Activated CD4-positive, alpha-beta T cell treated with anti-CD3 and anti-CD28 coated beads, Interleukin-2, amount 10 ng/mL, durations not matched to agents 7 days and 5 days (primary cell): ENCODE results near the gene ZDHHC7. TPM values are rescaled to one million over a fixed set of nuclear protein-coding genes. Genes with fewer than 3 reads are reported as not detected.
"Not testable (repeated sequence)": the region's sequence is repeated elsewhere in the genome, so short reads cannot be mapped to it uniquely, and the experiment has no call there.

ENCODE experiments used
- CTCF ChIA-PET: fragments of 350-600 bp; sonication (Branson Sonifier 250); formaldehyde crosslinking; loops from one replicate; lab custom pipeline; 2021; ENCODE audit warnings: antibody characterized with exemption; lab: Charles Lee
- POLR2A ChIA-PET: fragments of 350-600 bp; sonication (Branson Sonifier 250); formaldehyde crosslinking; loops from one replicate; lab custom pipeline; 2021; ENCODE audit warnings: antibody characterized with exemption; lab: Charles Lee
- DNase-seq: peaks from one replicate; pipeline ENCODE4 v3.0.0-alpha.2; 2020
- H3K27ac Mint-ChIP-seq: one replicate; pipeline ENCODE4 v1.8.0; 2021; ENCODE audit warnings: mild to moderate bottlenecking, moderate library complexity, mixed read lengths
- H3K27me3 Mint-ChIP-seq: one replicate; pipeline ENCODE4 v1.8.0; 2021; ENCODE audit warnings: mixed read lengths
- H3K36me3 Mint-ChIP-seq: one replicate; pipeline ENCODE4 v1.8.0; 2021; ENCODE audit warnings: low read depth, mixed read lengths
- H3K4me1 Mint-ChIP-seq: one replicate; pipeline ENCODE4 v1.8.0; 2021; ENCODE audit warnings: mixed read lengths
- H3K4me3 Mint-ChIP-seq: one replicate; pipeline ENCODE4 v1.8.0; 2021; ENCODE audit warnings: mild to moderate bottlenecking, moderate library complexity, mixed read lengths
- H3K9me3 Mint-ChIP-seq: one replicate; pipeline ENCODE4 v1.8.0; 2021; ENCODE audit warnings: mixed read lengths
- total RNA-seq, 2 experiments: library from RNA; stranded (reverse); gene quantifications; one replicate each; pipeline ENCODE4 v1.2.3, GENCODE V29; 2021

Gene ZDHHC7
- total RNA-seq, 2 experiments from 2014 or later = 30.7 to 33.9 TPM

- H3K36me3 Mint-ChIP-seq = no peaks in the 10 kb centered on the region
- no peaks in the 10 kb centered on the region for H3K9me3 Mint-ChIP-seq
- CTCF ChIA-PET = interaction anchor here (1.3 kb wide), 1 partner anchor 11 kb away, joined by 3 read pairs; no protein-coding TSS in a partner anchor
- H3K4me3 Mint-ChIP-seq = no peak overlapping the region
- no peak overlapping the region for H3K27ac Mint-ChIP-seq
- peaks cover 3% of the 10 kb centered on the region for H3K4me1 Mint-ChIP-seq
- H3K27me3 Mint-ChIP-seq = no peaks in the 10 kb centered on the region
- POLR2A ChIA-PET = no interaction called here
- no peak for DNase-seq
Measured at GRCh38 chr16:85037721-85038120, 26.4 kb upstream of the ZDHHC7 start.

GRCh38 chr16:85037050-85037410 is 25.7 kb upstream of the ZDHHC7 start:
- Mint-ChIP-seq H3K27ac (no peak overlapping the region), H3K36me3 (peaks cover 1% of the 10 kb centered on the region), H3K27me3 (no peaks in the 10 kb centered on the region), H3K4me3 (no peak overlapping the region), H3K4me1 (peaks cover 3% of the 10 kb centered on the region), H3K9me3 (no peaks in the 10 kb centered on the region)
- ChIA-PET CTCF (no interaction called here), POLR2A (no interaction called here)
- DNase-seq = no peak

DNA sequence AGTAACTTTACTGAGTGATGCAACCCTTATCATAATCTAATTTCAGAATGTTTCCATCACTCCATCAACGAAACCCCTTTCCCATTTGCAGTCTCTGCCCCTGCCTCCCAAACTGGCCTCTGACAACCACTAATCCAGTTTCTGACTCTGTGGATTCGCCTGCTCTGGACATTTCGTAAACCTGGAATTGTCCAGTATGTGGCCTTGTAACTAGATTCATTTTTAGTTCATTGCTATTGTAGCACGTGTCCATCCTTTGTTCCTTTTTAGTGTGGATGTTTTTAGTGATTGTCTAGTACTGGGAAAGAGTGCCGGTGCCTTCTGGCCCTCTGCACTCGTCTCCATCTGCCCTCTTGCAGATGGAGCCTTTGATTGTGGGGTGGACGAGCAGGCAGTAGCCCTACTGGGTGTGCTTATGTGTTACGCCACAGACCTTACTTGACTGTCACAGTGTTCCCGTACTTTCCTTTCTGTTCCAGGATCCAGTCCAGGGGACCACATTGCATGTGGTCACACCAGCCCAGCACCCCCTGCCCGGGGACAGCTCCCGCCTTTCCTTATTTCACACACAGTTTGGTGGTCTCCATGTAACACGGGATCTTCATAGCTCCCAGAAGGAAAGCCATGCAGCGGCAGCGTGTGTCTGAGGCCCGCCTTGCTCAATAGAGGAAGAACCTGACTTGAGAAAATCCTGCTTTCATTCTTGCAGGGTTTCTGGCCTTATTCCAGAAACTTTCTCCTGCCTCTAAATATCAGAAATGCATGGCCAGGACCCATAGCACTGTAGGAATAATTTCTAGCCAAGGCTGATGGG is 25.1 kb upstream of the ZDHHC7 start:
- no peak overlapping the region for H3K4me3 Mint-ChIP-seq
- peaks cover 5% of the 10 kb centered on the region for H3K4me1 Mint-ChIP-seq
- no peak for DNase-seq
- H3K9me3 Mint-ChIP-seq = no peaks in the 10 kb centered on the region
- ChIA-PET POLR2A (no interaction called here), CTCF (interaction anchor here (0.9 kb wide), 1 partner anchor 9 kb away, joined by 4 read pairs; no protein-coding TSS in a partner anchor)
- no peaks in the 10 kb centered on the region for H3K27me3 Mint-ChIP-seq
- H3K27ac Mint-ChIP-seq = no peak overlapping the region
- H3K36me3 Mint-ChIP-seq = peaks cover 6% of the 10 kb centered on the region

- no peaks in the 10 kb centered on the region for H3K27me3 Mint-ChIP-seq
- peaks cover 7% of the 10 kb centered on the region for H3K36me3 Mint-ChIP-seq
- DNase-seq = no peak
- ChIA-PET CTCF (no interaction called here), POLR2A (no interaction called here)
- H3K4me1 Mint-ChIP-seq = peaks cover 13% of the 10 kb centered on the region
- H3K4me3 Mint-ChIP-seq = no peak overlapping the region
- H3K27ac Mint-ChIP-seq = no peak overlapping the region
- H3K9me3 Mint-ChIP-seq = no peaks in the 10 kb centered on the region
Measured at GRCh38 chr16:85034591-85035433, 23.5 kb upstream of the ZDHHC7 start.

GRCh38 chr16:85033171-85033570 is 21.8 kb upstream of the ZDHHC7 start:
- Mint-ChIP-seq H3K4me3 (no peak overlapping the region), H3K27ac (no peak overlapping the region), H3K27me3 (no peaks in the 10 kb centered on the region), H3K4me1 (peaks cover 30% of the 10 kb centered on the region), H3K36me3 (peaks cover 7% of the 10 kb centered on the region), H3K9me3 (no peaks in the 10 kb centered on the region)
- no peak for DNase-seq
- CTCF ChIA-PET = interaction anchor here (1.2 kb wide), 1 partner anchor 53 kb away, joined by 3 read pairs; no protein-coding TSS in a partner anchor
- POLR2A ChIA-PET = no interaction called here

DNA sequence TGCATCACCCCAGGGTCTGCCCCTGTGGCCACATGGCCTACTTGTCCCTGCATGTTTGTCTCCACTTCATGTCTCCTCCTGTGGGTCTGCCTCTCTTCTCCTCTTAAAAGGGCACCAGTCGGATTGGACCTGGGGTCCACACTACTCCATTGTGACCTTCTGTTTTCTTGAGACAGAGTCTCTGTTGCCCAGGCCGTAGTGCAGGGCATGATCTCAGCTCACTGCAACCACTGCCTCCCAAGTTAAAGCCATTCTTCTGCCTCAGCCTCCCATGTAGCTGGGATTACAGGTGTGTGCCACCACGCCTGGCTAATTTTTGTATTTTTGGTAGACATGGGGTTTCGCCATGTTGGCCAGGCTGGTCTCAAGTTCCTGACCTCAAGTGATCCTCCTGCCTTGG is 20.9 kb upstream of the ZDHHC7 start:
- H3K27me3 Mint-ChIP-seq, POLR2A ChIA-PET, H3K4me3 Mint-ChIP-seq, H3K36me3 Mint-ChIP-seq, H3K9me3 Mint-ChIP-seq, DNase-seq, H3K27ac Mint-ChIP-seq: not testable (repeated sequence)
- CTCF ChIA-PET = interaction anchor here (0.6 kb wide), 1 partner anchor 201 kb away, joined by 3 read pairs; no protein-coding TSS in a partner anchor
- H3K4me1 Mint-ChIP-seq = peaks cover 34% of the 10 kb centered on the region

DNA sequence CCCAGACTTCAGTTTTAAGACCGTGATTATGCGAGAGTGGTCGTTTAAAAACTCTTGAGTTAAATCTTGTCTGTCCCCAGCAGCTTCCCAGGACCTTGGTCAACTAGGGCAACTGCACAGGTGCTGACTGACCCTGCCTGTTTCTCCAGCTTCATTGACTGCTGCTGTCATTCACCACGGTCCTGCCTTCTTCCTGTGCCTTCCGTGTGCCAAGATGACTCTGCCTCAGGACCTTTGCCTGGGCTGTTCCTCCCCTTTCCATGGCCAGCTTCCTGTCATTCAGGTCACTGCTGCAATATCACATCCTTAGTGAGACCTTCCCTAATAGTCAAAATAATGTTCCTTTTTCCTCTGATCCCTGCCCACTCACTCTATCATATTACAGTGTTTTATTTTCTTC is 20.1 kb upstream of the ZDHHC7 start:
- DNase-seq = no peak
- H3K9me3 Mint-ChIP-seq = no peaks in the 10 kb centered on the region
- H3K36me3 Mint-ChIP-seq = peaks cover 7% of the 10 kb centered on the region
- no peak overlapping the region for H3K27ac Mint-ChIP-seq
- no peak overlapping the region for H3K4me3 Mint-ChIP-seq
- peaks cover 40% of the 10 kb centered on the region for H3K4me1 Mint-ChIP-seq
- H3K27me3 Mint-ChIP-seq = no peaks in the 10 kb centered on the region
- ChIA-PET POLR2A (no interaction called here), CTCF (interaction anchor here (1.3 kb wide), 1 partner anchor 11 kb away, joined by 3 read pairs; no protein-coding TSS in a partner anchor)

DNA sequence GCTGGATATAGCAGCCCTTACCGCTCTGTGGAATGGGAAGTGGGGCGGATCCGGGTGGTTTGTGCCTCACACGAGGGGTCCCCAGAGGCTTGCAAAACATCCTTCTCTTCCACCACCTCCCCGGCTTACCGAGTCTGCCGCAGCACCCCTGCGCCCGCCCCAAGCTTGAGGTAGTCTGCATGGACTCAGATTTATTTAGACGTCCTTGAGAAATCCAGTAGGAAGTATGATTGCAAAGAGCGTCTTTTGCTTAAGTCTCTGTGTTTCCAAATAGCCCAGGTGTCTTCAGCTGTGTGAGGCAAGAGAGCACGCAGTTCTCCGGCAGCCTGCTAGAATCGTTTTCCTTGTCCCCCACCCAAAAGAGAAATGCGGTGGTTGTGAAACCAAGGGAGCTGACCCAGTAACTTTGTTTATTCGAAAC is 18.7 kb upstream of the ZDHHC7 start:
- H3K27ac Mint-ChIP-seq = no peak overlapping the region
- H3K9me3 Mint-ChIP-seq = no peaks in the 10 kb centered on the region
- peaks cover 7% of the 10 kb centered on the region for H3K36me3 Mint-ChIP-seq
- peaks cover 47% of the 10 kb centered on the region for H3K4me1 Mint-ChIP-seq
- ChIA-PET POLR2A (no interaction called here), CTCF (interaction anchor here (1.3 kb wide), 1 partner anchor 10 kb away, joined by 3 read pairs; no protein-coding TSS in a partner anchor)
- H3K4me3 Mint-ChIP-seq = no peak overlapping the region
- no peak for DNase-seq
- H3K27me3 Mint-ChIP-seq = no peaks in the 10 kb centered on the region

DNA sequence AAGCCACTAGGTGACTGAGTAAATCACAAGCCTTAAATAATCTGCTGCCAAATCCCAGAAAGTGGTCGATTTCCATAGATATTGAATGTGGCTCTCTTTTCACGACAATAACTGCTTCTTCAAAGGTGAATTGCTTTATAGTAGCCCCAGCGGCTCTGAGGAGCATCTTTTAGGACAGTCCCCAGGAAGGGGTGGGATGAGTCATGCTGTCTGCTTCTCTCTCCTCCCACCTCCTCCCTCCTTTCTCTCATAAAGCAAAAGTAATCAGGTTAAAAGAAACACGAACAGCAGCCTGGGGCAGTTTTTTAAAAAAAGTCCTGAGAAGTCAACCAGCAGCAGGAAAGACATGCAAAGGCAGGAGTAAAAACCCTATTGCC is 18.1 kb upstream of the ZDHHC7 start:
- DNase-seq = peak; percentile 64
- peak overlapping the region; percentile 96 for H3K27ac Mint-ChIP-seq
- ChIA-PET CTCF (interaction anchor here (1.3 kb wide), 1 partner anchor 13 kb away, joined by 3 read pairs; no protein-coding TSS in a partner anchor), POLR2A (no interaction called here)
- H3K9me3 Mint-ChIP-seq = no peaks in the 10 kb centered on the region
- H3K4me3 Mint-ChIP-seq = peak overlapping the region; percentile 90
- peaks cover 47% of the 10 kb centered on the region for H3K4me1 Mint-ChIP-seq
- H3K27me3 Mint-ChIP-seq = no peaks in the 10 kb centered on the region
- peaks cover 7% of the 10 kb centered on the region for H3K36me3 Mint-ChIP-seq

DNA sequence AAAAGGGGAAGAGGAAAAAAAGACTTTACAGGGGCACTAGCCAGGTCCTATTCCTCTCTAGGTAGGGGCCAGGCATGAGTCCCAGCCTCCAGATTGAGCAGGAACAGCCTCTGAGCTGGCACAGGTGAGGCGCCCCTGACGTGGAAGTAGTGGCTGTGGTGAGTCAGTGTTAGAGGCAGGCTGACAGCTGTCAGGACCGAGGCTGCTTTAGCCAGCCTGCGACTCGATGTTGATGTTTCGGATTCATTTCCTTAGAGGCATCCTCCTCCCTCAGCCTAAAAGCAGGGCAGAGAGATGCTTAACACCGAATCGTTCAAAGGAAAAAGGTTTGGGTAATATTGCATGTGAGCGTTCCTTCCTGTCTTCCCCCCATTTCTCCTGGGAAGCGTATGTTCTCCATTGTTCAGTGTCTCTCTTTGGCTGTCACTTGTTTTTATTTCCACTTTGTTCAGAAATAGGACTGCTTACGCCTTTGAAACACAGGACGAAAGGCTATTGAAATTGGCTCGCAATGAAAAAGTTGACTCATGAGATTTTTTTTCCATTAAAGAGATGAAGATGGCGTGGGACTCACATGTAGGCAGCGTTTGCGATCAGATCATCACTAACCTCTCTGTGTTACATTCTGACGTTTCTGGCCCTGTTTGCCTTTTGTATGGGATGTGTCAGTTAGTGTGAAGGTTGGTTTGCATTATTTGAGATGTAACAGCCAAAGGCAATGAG is 17.5 kb upstream of the ZDHHC7 start:
- Mint-ChIP-seq H3K4me3 (peak overlapping the region; percentile 90), H3K4me1 (peaks cover 44% of the 10 kb centered on the region), H3K36me3 (peaks cover 7% of the 10 kb centered on the region), H3K9me3 (no peaks in the 10 kb centered on the region), H3K27me3 (no peaks in the 10 kb centered on the region), H3K27ac (peak overlapping the region; percentile 96)
- ChIA-PET POLR2A (no interaction called here), CTCF (interaction anchor here (1.3 to 3.2 kb wide), 6 partner anchors 13 to 62 kb away, joined by 3 to 14 read pairs (median 10); partner anchors contain the start of gene ZDHHC7)
- peak; percentile 76 for DNase-seq

- CTCF ChIA-PET = interaction anchor here (0.8 to 3.2 kb wide), 9 partner anchors 13 to 62 kb away, joined by 3 to 14 read pairs (median 5); partner anchors contain the start of gene ZDHHC7
- DNase-seq = peak; percentile 34
- Mint-ChIP-seq H3K4me1 (peaks cover 44% of the 10 kb centered on the region), H3K9me3 (no peaks in the 10 kb centered on the region), H3K27ac (peak overlapping the region; percentile 96), H3K4me3 (peak overlapping the region; percentile 90), H3K36me3 (peaks cover 7% of the 10 kb centered on the region), H3K27me3 (no peaks in the 10 kb centered on the region)
- POLR2A ChIA-PET = interaction anchor here (0.7 kb wide), 1 partner anchor 17 kb away, joined by 3 read pairs; the partner anchor contains the start of gene ZDHHC7
Measured at GRCh38 chr16:85027958-85028684, 16.8 kb upstream of the ZDHHC7 start.
